OCI-LY7 (cell line): ENCODE measurements around the gene CCDC38.

Experiments used
- EZH2phosphoT487 ChIP-seq: fragments of 200-600 bp; sonication (generic); IDR thresholded peaks from 2 replicates; pipeline ENCODE4 v1.6.1; 2018; ENCODE audit warnings: low read depth, borderline replicate concordance, mild to moderate bottlenecking, mixed run types, antibody characterized with exemption, low read length, moderate library complexity, mixed read lengths
- TF ChIP-seq, protein P1 (sequence below): fragments of 200-600 bp; sonication (generic); conservative IDR thresholded peaks from 2 replicates; pipeline ENCODE4 v1.5.1; 2014; ENCODE audit warnings: mild to moderate bottlenecking, antibody characterized with exemption, low read length, moderate library complexity, mixed read lengths

DNA sequence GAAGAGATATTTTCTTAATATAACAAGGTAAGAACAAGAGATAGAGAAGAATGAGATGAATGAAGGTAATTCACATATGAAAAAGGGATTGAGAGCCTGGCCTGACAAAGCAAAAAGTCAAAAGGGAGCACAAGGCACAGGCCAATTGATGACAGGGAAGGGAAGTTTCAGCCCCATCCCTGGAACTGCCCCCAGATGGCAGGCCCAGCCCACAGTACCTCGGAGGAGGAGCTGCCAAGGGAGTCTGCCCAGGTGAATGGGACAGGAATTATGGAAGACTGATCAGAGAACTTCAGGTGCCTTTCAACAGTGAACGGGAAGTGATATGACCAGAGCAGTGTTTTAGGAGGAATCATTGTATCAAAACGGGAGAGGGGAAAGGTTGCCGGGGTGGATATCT, 68.0 kb downstream of the CCDC38 start:
- TF ChIP-seq, protein P1, sequence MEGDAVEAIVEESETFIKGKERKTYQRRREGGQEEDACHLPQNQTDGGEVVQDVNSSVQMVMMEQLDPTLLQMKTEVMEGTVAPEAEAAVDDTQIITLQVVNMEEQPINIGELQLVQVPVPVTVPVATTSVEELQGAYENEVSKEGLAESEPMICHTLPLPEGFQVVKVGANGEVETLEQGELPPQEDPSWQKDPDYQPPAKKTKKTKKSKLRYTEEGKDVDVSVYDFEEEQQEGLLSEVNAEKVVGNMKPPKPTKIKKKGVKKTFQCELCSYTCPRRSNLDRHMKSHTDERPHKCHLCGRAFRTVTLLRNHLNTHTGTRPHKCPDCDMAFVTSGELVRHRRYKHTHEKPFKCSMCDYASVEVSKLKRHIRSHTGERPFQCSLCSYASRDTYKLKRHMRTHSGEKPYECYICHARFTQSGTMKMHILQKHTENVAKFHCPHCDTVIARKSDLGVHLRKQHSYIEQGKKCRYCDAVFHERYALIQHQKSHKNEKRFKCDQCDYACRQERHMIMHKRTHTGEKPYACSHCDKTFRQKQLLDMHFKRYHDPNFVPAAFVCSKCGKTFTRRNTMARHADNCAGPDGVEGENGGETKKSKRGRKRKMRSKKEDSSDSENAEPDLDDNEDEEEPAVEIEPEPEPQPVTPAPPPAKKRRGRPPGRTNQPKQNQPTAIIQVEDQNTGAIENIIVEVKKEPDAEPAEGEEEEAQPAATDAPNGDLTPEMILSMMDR, result no peak
- TF ChIP-seq EZH2phosphoT487, result no peak
